Transverse colon (tissue), 4 donors: Measurements from ENCODE around the gene C1orf56. TPM values are rescaled to one million over a fixed set of nuclear protein-coding genes. Genes with fewer than 3 reads are reported as not detected.

ENCODE experiments used
- DNase-seq: peaks from one replicate; pipeline ENCODE4 v3.0.0-alpha.2; 2019
- H3K27ac ChIP-seq, 4 donors: fragments of 200-600 bp; sonication (generic); 2 replicates each; pipeline ENCODE4 v1.5.1; 2016 to 2018; ENCODE audit warnings: inconsistent platforms in 4 of 4
- H3K27me3 ChIP-seq: fragments of 200-600 bp; sonication (generic); 2 replicates; pipeline ENCODE4 v1.5.1; 2017; ENCODE audit warnings: inconsistent platforms
- H3K36me3 ChIP-seq, 4 donors: fragments of 200-600 bp; sonication (generic); 2 replicates each; pipeline ENCODE4 v1.5.1; 2017 to 2019; ENCODE audit warnings: inconsistent platforms in 4 of 4
- H3K4me1 ChIP-seq, 4 donors: fragments of 200-600 bp; sonication (generic); 2 replicates each; pipeline ENCODE4 v1.5.1; 2017 to 2020; ENCODE audit warnings: inconsistent platforms in 4 of 4
- H3K4me3 ChIP-seq, 4 donors: fragments of 200-600 bp; sonication (generic); 1 replicate in 1 of 4; 2 replicates in 3 of 4; pipeline versions ENCODE4 v1.5.1 to v1.6.1; 2017 to 2019; ENCODE audit warnings: inconsistent platforms in 4 of 4
- H3K9me3 ChIP-seq, 2 donors: fragments of 200-600 bp; sonication (generic); 2 replicates each; pipeline ENCODE4 v1.5.1; 2017 to 2019; ENCODE audit warnings: inconsistent platforms in 2 of 2
- CTCF ChIP-seq, 5 experiments: fragments of 200-600 bp in 3 of 5; fragments of 450-650 bp in 2 of 5; sonication (generic) in 3 of 5; IDR thresholded peaks; 1 replicate in 2 of 5; 2 replicates in 3 of 5; pipeline ENCODE4 v1.5.1; 2016 to 2017; ENCODE audit warnings: antibody characterized with exemption in 5 of 5, inconsistent platforms in 3 of 5, mild to moderate bottlenecking in 2 of 5, moderate library complexity in 1 of 5
- EP300 ChIP-seq: sonication (generic); formaldehyde crosslinking; IDR thresholded peaks from one replicate; pipeline ENCODE4 v1.6.1; 2017; ENCODE audit warnings: antibody characterized with exemption, low read depth
- POLR2A ChIP-seq: fragments of 450-650 bp; IDR thresholded peaks from one replicate; pipeline ENCODE4 v1.6.1; 2016; ENCODE audit warnings: antibody characterized with exemption, mild to moderate bottlenecking, moderate library complexity
- POLR2AphosphoS5 ChIP-seq, 3 donors: sonication (generic); formaldehyde crosslinking; IDR thresholded peaks; one replicate each; pipeline ENCODE4 v1.6.1; 2016; ENCODE audit warnings: antibody characterized with exemption in 3 of 3
- WGBS, 2 donors: methylation state at CpG; one replicate each; pipeline ENCODE4 v1.1.5; 2018; ENCODE audit warnings: low coverage in 1 of 2; 5-methylcytosine and 5-hydroxymethylcytosine counted together
- in situ Hi-C, 4 donors: fragments of 200-750 bp; cut with MboI; loops; one replicate each; pipeline versions ENCODE4 v1.15.0 to v1.15.1; 2017; ENCODE audit warnings: low sequenced_read_pairs in 3 of 4, low pct_ligation_motif_present in 1 of 4, low pct_unique_long_range_greater_than_20kb in 1 of 4
- intact Hi-C: fragments of 100-400 bp; cut with DNase I; formaldehyde crosslinking; loops from one replicate; pipeline ENCODE4 v1.15.1; 2023; ENCODE audit warnings: low total_unique reads
- total RNA-seq, 4 donors: library from RNA; depleted of rRNA; stranded (reverse); fragments of >200 nt; gene quantifications; one replicate each; pipeline ENCODE4 v1.1.0, GENCODE V29; 2016

The C1orf56 gene
- total RNA-seq, 4 donors from 2014 or later, result 1.5 to 3.7 (median 2.8) TPM

GRCh38 chr1:151005729-151006319, 41.7 kb upstream of the C1orf56 start:
- DNase-seq, result no peak
- H3K27ac ChIP-seq, result peak overlapping the region; percentile 89 to 96 (median 92)
- 11 to 15% methylated on average over 3 to 4 of the region's 4 CpGs for WGBS, 2 donors
- H3K36me3 ChIP-seq, result peaks cover 0 to 12% (median 0%) of the 10 kb centered on the region in 4 donors
- no peaks in the 10 kb centered on the region for H3K9me3 ChIP-seq
- in situ Hi-C loops (no loop called here), intact Hi-C loops (loop anchor here (2.0 kb wide), 1 partner anchor 65 kb away; the partner anchor contains the start of gene GABPB2)
- no peak for TF ChIP-seq POLR2AphosphoS5 (IDR thresholded peaks at IDR 0.05)
- no peak for TF ChIP-seq CTCF (IDR thresholded peaks at IDR 0.05)
- TF ChIP-seq POLR2A, result no peak
- no peak for TF ChIP-seq EP300
- H3K4me1 ChIP-seq, result peaks cover 39 to 68% (median 48%) of the 10 kb centered on the region in 4 donors
- H3K4me3 ChIP-seq, result peak overlapping the region; percentile 41 to 86 (median 52)
- no peaks in the 10 kb centered on the region for H3K27me3 ChIP-seq

GRCh38 chr1:151006327-151007052, 41.1 kb upstream of the C1orf56 start, which contains the start of gene MINDY1:
TSS of gene MINDY1 (minus strand) at chr1:151006902. CDS start at chr1:151002617, 4,285 bp downstream.
- peak; percentile 81 for DNase-seq
- H3K9me3 ChIP-seq, result no peaks in the 10 kb centered on the region
- WGBS, 2 donors, result 0 to 3% methylated on average over 5 to 18 of the region's 18 CpGs
- peaks cover 39 to 75% (median 48%) of the 10 kb centered on the region in 4 donors for H3K4me1 ChIP-seq
- H3K4me3 ChIP-seq, result peak within 1 kb of the TSS; percentile 41 to 86 (median 58)
- H3K27me3 ChIP-seq, result no peaks in the 10 kb centered on the region
- TF ChIP-seq POLR2AphosphoS5 (IDR thresholded peaks at IDR 0.05) (peak; percentile 74 to 89 (median 87)), CTCF (IDR thresholded peaks at IDR 0.05) (peak; percentile 46 to 72 (median 53)), EP300 (no peak), POLR2A (peak; percentile 91)
- in situ Hi-C loops (no loop called here), intact Hi-C loops (loop anchor here (2.0 kb wide), 1 partner anchor 64 kb away; the partner anchor contains the start of gene GABPB2)
- peaks cover 0 to 7% (median 0%) of the 10 kb centered on the region in 4 donors for H3K36me3 ChIP-seq
- peak within 1 kb of the TSS; percentile 89 to 96 (median 92) for H3K27ac ChIP-seq

GRCh38 chr1:151007853-151008243, 39.7 kb upstream of the C1orf56 start:
- H3K36me3 ChIP-seq, result no peaks in the 10 kb centered on the region
- H3K27ac ChIP-seq, result peak overlapping the region; percentile 89 to 96 (median 92)
- 4 to 12% methylated on average over 4 of the region's 4 CpGs for WGBS, 2 donors
- H3K9me3 ChIP-seq, result no peaks in the 10 kb centered on the region
- no peak for DNase-seq
- H3K4me3 ChIP-seq, result peak overlapping the region in 2 of 4 donors; percentile 57 to 86
- intact Hi-C loops, result loop anchor here (2.0 kb wide), 1 partner anchor 63 kb away; the partner anchor contains the start of gene GABPB2
- H3K4me1 ChIP-seq, result peaks cover 42 to 80% (median 54%) of the 10 kb centered on the region in 4 donors
- H3K27me3 ChIP-seq, result no peaks in the 10 kb centered on the region
- in situ Hi-C loops, result no loop called here
- TF ChIP-seq POLR2A, result no peak

GRCh38 chr1:151008244-151009205, 39.0 kb upstream of the C1orf56 start, which contains the start of gene PRUNE1:
TSS of gene PRUNE1 (plus strand) at chr1:151008449. CDS start at chr1:151008633, 184 bp downstream.
- Histone ChIP-seq H3K36me3 (no peaks in the 10 kb centered on the region), H3K27me3 (no peaks in the 10 kb centered on the region), H3K9me3 (no peaks in the 10 kb centered on the region), H3K4me3 (peak within 1 kb of the TSS; percentile 57 to 86 (median 62)), H3K27ac (peak within 1 kb of the TSS; percentile 89 to 96 (median 92)), H3K4me1 (peaks cover 46 to 80% (median 56%) of the 10 kb centered on the region in 4 donors)
- intact Hi-C loops (no loop called here), in situ Hi-C loops (no loop called here)
- TF ChIP-seq EP300 (no peak), POLR2AphosphoS5 (IDR thresholded peaks at IDR 0.05) (peak; percentile 61 to 72 (median 66)), POLR2A (peak; percentile 48), CTCF (IDR thresholded peaks at IDR 0.05) (peak in 1 of 5 experiments; percentile 28)
- 1% methylated on average over 67 of the region's 69 CpGs; no CpG with 5 or more reads in 1 of the 2 donors for WGBS, 2 donors
- DNase-seq, result peak; percentile 99
